IPS-11a (cell line): ENCODE data around the gene UBE2J1.

Source experiments
- H3K4me3 ChIP-seq: one replicate; pipeline ENCODE4 v1.5.1; 2013; ENCODE audit warnings: low read depth, low read length, control low read depth

Gene UBE2J1

GRCh38 chr6:89368107-89368506, 15.6 kb upstream of the UBE2J1 start:
- no peak overlapping the region for H3K4me3 ChIP-seq

DNA sequence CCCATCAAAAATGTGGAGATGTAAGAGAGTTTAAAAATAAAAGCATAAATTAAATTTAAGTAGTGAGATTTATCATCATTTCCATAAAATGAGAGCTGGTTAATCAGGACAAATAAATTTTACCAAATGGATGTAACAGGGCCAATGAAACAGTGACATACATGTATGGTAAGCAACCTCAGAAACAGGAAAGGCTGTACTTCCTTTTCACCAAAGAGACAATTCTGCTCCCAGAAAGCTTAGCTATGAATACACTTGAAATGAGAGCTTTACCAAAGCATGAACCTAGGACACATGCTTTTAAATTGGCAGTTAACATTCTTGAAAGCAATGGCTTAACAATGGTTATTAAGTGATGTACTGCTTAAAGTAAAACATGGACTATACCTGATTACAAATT, 12.1 kb upstream of the UBE2J1 start:
- H3K4me3 ChIP-seq = no peak overlapping the region

DNA sequence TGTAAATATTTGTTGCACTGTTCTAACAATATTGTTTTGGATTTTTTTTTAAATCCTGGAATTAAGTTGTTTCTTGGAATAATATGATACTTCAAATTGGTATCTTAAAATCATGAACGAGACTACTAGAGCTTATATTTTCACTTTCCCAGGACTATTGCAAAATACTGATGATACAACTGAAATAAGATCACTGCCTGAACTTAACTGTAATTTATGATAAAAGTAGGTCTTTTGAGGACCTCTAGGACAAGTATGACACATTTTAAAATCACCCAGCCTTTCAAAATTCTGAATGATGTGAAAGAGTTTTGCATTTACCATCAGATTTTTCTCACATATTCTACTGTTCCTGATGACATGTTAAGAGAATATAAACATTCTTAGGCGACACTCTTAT, 8.6 kb upstream of the UBE2J1 start:
- no peak overlapping the region for H3K4me3 ChIP-seq

- no peak overlapping the region for H3K4me3 ChIP-seq
Measured at GRCh38 chr6:89360415-89360999, 8.0 kb upstream of the UBE2J1 start.

GRCh38 chr6:89359561-89359960, 7.0 kb upstream of the UBE2J1 start:
- no peak overlapping the region for H3K4me3 ChIP-seq

DNA sequence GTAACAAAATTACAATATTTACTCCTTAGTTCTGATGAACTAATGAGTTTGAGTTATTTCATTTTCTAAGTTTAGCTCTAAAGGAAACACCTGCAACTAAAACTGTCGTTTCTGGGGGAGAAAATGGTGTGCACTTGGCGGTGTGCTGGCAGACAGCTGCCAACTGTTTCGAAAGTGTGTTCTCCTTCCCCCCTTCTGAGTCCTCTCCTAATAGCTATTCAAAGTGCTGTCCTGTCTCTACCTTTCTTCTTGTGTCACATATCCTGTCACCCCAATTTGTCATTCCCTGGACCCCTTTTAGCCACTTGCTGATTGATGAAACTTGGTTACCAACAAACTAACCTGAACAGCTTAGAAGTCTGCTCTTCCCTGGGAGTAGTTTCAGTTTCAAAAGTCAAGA, 4.9 kb upstream of the UBE2J1 start:
- H3K4me3 ChIP-seq = no peak overlapping the region

GRCh38 chr6:89356642-89357170, 4.2 kb upstream of the UBE2J1 start:
- no peak overlapping the region for H3K4me3 ChIP-seq

DNA sequence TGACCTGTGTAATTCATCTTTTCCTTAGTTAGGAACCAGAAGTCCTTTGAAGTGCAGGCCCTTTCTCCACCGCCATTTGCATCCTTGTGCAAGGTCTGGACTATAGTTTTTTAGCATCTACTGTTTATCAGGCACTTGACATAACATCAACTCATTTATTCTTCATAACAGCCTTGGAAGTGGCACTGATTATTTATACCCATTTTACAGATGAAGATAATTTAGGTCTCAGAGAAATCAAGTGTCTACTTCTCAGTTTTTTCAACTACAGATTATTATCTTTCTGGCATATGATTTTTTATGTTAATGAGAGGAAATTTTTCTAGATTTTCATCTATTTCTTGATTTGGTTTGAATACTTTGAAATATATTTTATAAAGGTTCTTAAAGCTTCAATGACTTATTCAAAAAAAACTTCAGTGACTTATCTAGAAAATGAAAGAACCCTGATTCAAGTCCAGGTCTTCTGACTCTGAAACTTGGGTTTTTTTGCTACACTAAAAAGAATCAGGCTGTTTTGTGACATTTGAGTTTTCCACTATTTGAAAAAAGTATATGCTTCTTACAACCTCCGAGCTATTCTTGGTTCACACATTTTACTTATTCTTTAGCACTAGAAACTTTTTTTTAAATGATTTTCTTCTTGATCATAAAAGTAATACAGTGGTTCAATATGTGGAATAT, 3.1 kb upstream of the UBE2J1 start:
- no peak overlapping the region for H3K4me3 ChIP-seq

- H3K4me3 ChIP-seq = no peak overlapping the region
Measured at GRCh38 chr6:89353702-89354392, 1.3 kb upstream of the UBE2J1 start.

DNA sequence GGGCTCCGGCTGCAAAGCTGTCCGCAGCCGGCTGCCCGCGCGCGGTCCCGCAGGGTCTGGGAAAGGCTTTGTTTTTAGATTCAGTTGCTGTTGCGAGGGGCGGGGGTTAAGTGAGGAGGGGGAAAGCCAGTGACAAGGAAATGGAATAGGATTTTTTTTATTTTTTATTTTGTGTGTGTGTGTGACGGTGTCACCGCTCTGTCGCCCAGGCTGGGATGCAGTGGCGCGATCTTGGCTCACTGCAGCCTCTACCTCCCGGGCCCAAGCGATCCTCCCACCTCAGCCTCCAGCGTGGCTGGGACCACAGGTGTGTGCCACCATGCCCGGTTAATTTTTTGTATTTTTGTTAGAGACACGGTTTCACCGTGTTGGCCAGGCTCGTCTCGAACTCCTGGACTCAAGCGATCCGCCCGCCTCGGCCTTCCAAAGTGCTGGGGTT, 615 bp upstream of the UBE2J1 start:
- H3K4me3 ChIP-seq = peak overlapping the region; percentile 71

DNA sequence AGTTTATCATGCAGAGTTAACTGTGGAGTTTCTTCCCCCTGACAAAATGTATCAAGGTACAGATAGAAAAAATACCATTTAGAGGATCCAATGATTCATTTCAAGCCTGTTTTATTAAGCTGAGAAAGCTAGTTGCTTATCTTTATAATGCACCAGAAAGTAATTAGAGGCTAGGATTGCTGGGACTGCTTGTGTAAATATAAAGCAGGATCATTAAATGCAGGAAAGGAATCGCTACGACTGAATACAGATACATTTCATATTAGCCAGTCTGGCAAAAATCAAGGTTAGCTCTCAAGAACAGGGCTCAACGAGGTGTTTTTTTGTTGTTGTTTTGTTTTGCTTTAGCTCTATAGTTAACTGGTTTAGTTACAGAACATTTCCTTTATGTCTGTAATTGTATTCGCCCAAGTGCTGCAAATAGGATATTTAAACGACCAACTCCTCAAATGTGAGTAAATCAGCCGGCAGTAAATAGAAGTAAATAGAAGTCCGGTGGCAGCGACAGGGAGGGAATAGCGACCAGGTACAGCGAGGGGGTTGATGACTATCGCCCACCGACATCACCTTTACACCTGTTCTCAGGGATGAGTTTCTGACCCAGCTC, 748 bp downstream of the UBE2J1 start:
- H3K4me3 ChIP-seq = peak overlapping the region; percentile 71

DNA sequence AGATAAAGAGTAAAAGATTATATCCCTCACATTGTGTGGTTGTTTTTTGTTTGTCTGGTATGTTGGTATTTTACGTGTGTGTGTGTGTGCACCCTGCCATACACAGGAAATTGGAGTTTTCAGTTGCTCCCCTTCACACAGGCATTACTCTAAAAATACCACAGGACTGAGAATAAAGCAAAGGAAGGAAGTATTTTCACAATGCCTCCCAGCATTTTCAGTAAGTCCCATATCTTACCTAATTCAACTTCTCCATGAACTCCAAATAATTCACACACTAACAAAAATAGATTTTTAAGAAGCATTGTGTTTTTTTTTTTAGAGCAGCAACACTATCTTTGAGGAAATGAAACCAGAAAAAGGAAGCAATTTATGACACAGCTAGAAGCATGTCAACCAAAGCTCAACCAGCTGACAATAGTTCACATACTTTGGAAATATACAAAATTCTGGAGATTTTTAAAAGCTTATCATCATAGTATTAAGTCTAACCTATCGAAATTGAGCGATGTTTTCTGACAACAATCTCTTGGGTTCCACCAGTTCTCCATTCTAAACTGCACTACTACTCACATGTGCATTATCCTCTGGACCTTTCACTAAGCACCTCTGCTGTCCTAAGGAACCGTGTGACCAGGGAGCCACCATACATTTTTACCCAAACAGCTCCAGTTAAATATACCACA, 2.1 kb downstream of the UBE2J1 start:
- no peak overlapping the region for H3K4me3 ChIP-seq

DNA sequence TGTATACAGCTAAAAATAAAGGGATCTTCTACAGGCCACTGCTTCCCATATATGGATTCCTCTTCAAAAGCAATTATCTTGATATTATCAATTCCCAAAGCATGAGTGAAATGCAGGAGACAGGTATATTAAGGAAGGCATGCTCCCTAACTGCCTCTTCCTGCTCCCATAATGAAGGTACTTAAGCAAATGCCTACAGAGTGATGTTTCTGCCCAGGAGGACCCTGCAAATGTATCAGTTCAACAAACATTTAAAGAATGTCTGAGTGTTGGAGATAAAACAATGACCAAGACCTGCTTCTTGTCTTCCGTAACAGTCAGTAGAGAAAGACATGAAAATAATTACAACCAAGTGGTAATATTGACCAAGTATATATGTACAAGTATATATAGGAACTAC, 4.2 kb downstream of the UBE2J1 start:
- H3K4me3 ChIP-seq = no peak overlapping the region

GRCh38 chr6:89347825-89348224, 4.7 kb downstream of the UBE2J1 start:
- H3K4me3 ChIP-seq = no peak overlapping the region

DNA sequence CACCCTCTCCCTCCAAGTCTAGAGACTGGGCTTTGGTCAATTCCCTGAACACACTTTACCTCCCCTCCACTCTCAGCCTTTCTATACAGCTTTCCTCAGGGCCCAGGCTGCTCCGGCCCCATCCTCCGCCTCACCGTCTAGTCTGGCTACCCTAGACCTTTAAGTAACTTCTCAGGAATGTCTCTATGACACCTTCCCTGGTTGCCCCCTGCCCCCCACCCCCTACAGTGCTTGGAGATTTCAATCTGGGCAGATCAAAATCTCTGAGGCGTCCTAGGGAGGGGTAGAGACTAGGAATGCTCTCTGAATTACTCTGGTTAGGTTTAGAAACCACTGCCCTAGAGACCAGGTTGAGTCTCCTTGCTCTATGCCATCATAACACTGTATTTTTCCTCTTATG, 6.1 kb downstream of the UBE2J1 start:
- H3K4me3 ChIP-seq = no peak overlapping the region

DNA sequence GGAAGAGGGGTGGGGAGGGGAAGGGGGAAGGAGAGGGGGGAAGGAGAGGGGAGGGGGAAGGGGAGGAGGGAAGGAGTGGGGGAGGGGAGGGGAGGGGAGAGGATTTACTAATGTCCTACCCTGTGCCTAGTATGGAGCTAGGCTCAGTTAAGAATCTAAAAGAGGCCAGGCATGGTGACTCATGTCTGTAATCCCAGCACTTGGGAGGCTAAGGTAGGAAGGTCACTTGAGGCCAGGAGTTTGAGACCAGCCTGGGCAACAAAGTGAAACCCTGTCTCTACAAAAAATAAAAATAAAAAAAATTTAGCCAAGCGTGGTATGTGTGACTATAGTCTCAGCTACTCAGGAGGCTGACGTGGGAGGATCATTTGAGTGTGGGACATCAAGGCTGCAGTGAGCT, 13.0 kb downstream of the UBE2J1 start:
- no peak overlapping the region for H3K4me3 ChIP-seq

DNA sequence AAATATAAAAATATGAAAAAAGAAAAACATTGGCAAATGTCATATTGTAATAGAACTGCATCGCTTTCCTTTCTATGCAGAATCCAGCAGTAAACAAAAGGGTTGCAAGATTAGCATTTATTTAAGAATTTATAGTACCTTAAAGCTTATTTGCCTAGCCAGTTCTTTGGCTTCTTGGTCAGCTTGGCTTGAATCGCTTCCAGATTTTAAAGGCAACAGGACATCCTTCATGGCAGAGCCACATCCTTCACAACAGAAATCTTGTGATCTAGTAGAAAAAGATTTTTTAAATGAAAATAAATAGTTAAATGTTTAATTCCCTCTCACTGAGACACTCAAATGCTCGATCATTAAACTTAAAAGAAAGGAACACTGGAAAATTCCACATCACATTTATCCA, 17.4 kb downstream of the UBE2J1 start:
- H3K4me3 ChIP-seq = no peak overlapping the region

GRCh38 chr6:89330910-89331309, 21.6 kb downstream of the UBE2J1 start:
- no peak overlapping the region for H3K4me3 ChIP-seq

GRCh38 chr6:89328976-89329375, 23.5 kb downstream of the UBE2J1 start:
- no peak overlapping the region for H3K4me3 ChIP-seq

DNA sequence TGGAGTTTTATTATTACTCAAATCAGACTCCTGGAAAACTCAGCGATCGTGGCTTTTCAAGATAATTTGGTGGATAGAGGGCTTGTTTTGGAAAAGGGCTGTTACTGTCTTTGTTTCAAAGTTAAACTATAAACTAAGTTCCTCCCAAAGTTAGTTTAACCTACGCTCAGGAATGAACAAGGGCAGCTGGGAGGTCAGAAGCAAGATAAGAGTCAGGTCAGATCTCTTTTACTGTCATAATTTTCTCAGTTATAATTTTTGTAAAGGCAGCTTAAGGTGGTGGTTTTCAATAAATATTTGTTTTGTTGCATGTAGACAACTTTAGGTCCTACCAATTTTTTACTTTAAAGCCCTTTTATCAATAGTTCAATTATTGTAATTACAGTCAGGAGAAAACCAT, 28.2 kb downstream of the UBE2J1 start:
- H3K4me3 ChIP-seq = no peak overlapping the region

DNA sequence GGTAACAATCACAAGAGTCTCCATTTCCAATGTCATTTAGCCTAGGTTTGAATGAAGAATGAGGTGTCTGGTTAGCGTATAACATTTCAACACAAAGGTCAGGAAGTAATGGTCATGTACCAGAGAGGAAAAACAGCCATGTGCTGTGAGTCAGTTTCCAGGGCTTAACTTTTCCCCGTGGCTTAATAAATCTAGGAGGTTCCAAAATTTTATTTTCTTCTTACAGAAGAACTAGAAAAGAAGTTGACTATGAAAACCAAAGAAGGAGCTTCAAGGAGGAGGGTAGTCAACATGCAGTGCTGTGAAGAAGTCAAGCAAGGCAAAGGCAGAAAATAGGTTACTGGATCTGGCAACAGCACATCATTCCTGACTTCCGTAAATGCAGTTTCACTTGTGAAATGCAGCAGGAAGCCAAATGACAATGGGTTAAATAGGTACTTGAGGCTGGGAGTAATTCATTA, 29.0 kb downstream of the UBE2J1 start:
- H3K4me3 ChIP-seq = no peak overlapping the region
